H1 (cell line): ENCODE measurements around the gene LDLRAD1. TPM values are rescaled to one million over a fixed set of nuclear protein-coding genes. Genes with fewer than 3 reads are reported as not detected.
A peak's percentile ranks its signal among the peaks of the same experiment; 100 is the strongest.

ENCODE experiments used
- ASH2L ChIP-seq: fragments of 200-600, 300-600 bp; sonication (generic); IDR thresholded peaks from one replicate; pipeline ENCODE4 v1.7.1; 2017; ENCODE audit warnings: low read length
- CHD7 ChIP-seq: fragments of 300-600 bp; sonication (generic); IDR thresholded peaks from 2 replicates; pipeline ENCODE4 v1.7.1; 2012; ENCODE audit warnings: low read length, moderate library complexity, mild to moderate bottlenecking, inconsistent platforms; ENCODE audit not compliant: insufficient replicate concordance
- CTCF ChIP-seq, 3 experiments: IDR thresholded peaks; 1 replicate in 2 of 3; 2 replicates in 1 of 3; pipeline versions ENCODE4 v1.5.1 to v1.6.1; 2011; ENCODE audit warnings: low read length in 3 of 3, mild to moderate bottlenecking in 3 of 3, inconsistent platforms in 2 of 3, low read depth in 1 of 3, moderate library complexity in 1 of 3; ENCODE audit not compliant: insufficient read depth in 1 of 3; ENCODE audit errors: control extremely low read depth in 1 of 3
- RAD21 ChIP-seq, 2 experiments: IDR thresholded peaks in 1 of 2; conservative IDR thresholded peaks in 1 of 2; 2 replicates each; pipeline ENCODE4 v1.6.1; 2011; ENCODE audit warnings: low read depth in 2 of 2, low read length in 2 of 2, improper control_type of control experiment in 1 of 2, inconsistent platforms in 1 of 2, mild to moderate bottlenecking in 1 of 2, moderate library complexity in 1 of 2
- RBBP5 ChIP-seq: IDR thresholded peaks from 2 replicates; pipeline ENCODE4 v1.7.1; 2012; ENCODE audit warnings: low read depth, mild to moderate bottlenecking, inconsistent platforms, low read length, moderate library complexity, borderline replicate concordance
- SIX5 ChIP-seq: IDR thresholded peaks from 2 replicates; pipeline ENCODE4 v1.6.1; 2011; ENCODE audit warnings: mild to moderate bottlenecking, low read depth, low read length
- TAF1 ChIP-seq: IDR thresholded peaks from 2 replicates; pipeline ENCODE4 v1.6.1; 2011; ENCODE audit warnings: mild to moderate bottlenecking, low read depth, low read length
- polyA plus RNA-seq, 7 experiments: library from polyadenylated mRNA; depleted of rRNA in 3 of 7; stranded (reverse) in 5 of 7; unstranded in 2 of 7; fragments of >200 nt in 5 of 7; fragments of 200-250 nt in 2 of 7; gene quantifications; 1 replicate in 5 of 7; 2 replicates in 1 of 7; 4 replicates in 1 of 7; pipeline versions ENCODE4 v1.2.1 to v1.2.3, GENCODE V29; 2011 to 2013; ENCODE audit warnings: missing spikeins in 2 of 7, mixed read lengths in 2 of 7
- total RNA-seq: library from RNA; stranded (reverse); fragmentation: NEBNext Ultra II Directional; extraction: Animal tissue kit (Norgen Biotek cat#: 25700); gene quantifications from 2 replicates; pipeline ENCODE4 v1.2.1, GENCODE V29; 2021

The LDLRAD1 gene
- total and polyA plus RNA-seq, 2 of the 8 experiments (the other 6 are each of a cell fraction or from before 2014, with no cell fraction given) = not detected

GRCh38 chr1:53959664-53960250 lies 58.2 kb downstream of the LDLRAD1 start (continued):
- TF ChIP-seq CHD7 = no peak
- no peak for TF ChIP-seq ASH2L
- TF ChIP-seq CTCF (IDR thresholded peaks at IDR 0.05; ENCODE audit: control extremely low read depth in 1 of 3, insufficient read depth in 1 of 3, low read depth in 1 of 3, low read length in 3 of 3) = peak in 2 of 3 experiments; percentile 52 to 58; a peak in 2 of 4 replicates
- no peak for TF ChIP-seq RBBP5
- no peak for TF ChIP-seq TAF1
- TF ChIP-seq RAD21 (IDR thresholded peaks at IDR 0.05 in 1 of 2, conservative IDR thresholded peaks at IDR 0.05 in 1 of 2; ENCODE audit: low read depth in 2 of 2, low read length in 2 of 2) = peak; percentile 61 to 63
- TF ChIP-seq SIX5 = no peak
